H1 (cell line): ENCODE data around the gene EPHB1. TPM values are rescaled to one million over a fixed set of nuclear protein-coding genes. Genes with fewer than 3 reads are reported as not detected.

Source experiments
- CTCF ChIA-PET: fragments of 300-600 bp; sonication (Branson Sonifier 250); formaldehyde crosslinking; loops from one replicate; lab custom pipeline; 2021; ENCODE audit not compliant: partially characterized antibody; lab: Charles Lee
- POLR2A ChIA-PET: fragments of 300-600 bp; sonication (Branson Sonifier 250); formaldehyde crosslinking; loops from one replicate; lab custom pipeline; 2021; ENCODE audit warnings: inconsistent platforms; ENCODE audit not compliant: partially characterized antibody; lab: Charles Lee
- DNase-seq, 2 experiments: peaks; one replicate each; pipeline versions ENCODE4 v3.0.0 to v3.0.0-alpha.2; 2010 to 2022; ENCODE audit warnings: low spot score in 2 of 2, low read depth in 1 of 2, mixed read lengths in 1 of 2
- FAIRE-seq: peaks from 2 replicates; lab custom pipeline; 2011; peaks lifted over from hg19 to GRCh38; lab: Jason Lieb, UNC
- H2AFZ ChIP-seq: 2 replicates; pipeline ENCODE4 v1.8.1; 2012; ENCODE audit warnings: low read length, inconsistent platforms
- H2AK5ac ChIP-seq: 2 replicates; pipeline ENCODE4 v1.6.1; 2013; ENCODE audit warnings: low read depth, low read length
- H2BK120ac ChIP-seq: replicated peaks from 2 replicates; pipeline ENCODE3; 2013; ENCODE audit warnings: low read depth, low read length, inconsistent platforms
- H2BK12ac ChIP-seq: 2 replicates; pipeline ENCODE4 v1.6.1; 2013; ENCODE audit warnings: low read depth, low read length
- H2BK15ac ChIP-seq: 2 replicates; pipeline ENCODE4 v1.6.1; 2013; ENCODE audit warnings: low read length
- H2BK20ac ChIP-seq: 2 replicates; pipeline ENCODE4 v1.6.1; 2013; ENCODE audit warnings: low read length
- H2BK5ac ChIP-seq: 2 replicates; pipeline ENCODE4 v1.6.1; 2013; ENCODE audit warnings: low read depth, low read length
- H3K14ac ChIP-seq: 2 replicates; pipeline ENCODE4 v1.6.1; 2013; ENCODE audit warnings: inconsistent platforms; ENCODE audit not compliant: insufficient read length
- H3K18ac ChIP-seq: 2 replicates; pipeline ENCODE4 v1.6.1; 2013; ENCODE audit warnings: low read length; ENCODE audit errors: extremely low read depth
- H3K23ac ChIP-seq: 2 replicates; pipeline ENCODE4 v1.6.1; 2013; ENCODE audit warnings: inconsistent platforms; ENCODE audit not compliant: insufficient read length
- H3K23me2 ChIP-seq: 2 replicates; pipeline ENCODE4 v1.6.1; 2013; ENCODE audit warnings: low read depth, low read length
- H3K27ac ChIP-seq: 2 replicates; pipeline ENCODE4 v1.6.1; 2011; ENCODE audit warnings: low read depth, low read length, inconsistent platforms
- H3K27me3 ChIP-seq, 4 experiments: replicated peaks in 1 of 4; 1 replicate in 1 of 4; 2 replicates in 3 of 4; pipeline versions ENCODE4 v1.6.1 to v1.8.1; 2011 to 2013; ENCODE audit warnings: low read length in 3 of 4, mild to moderate bottlenecking in 3 of 4, inconsistent platforms in 2 of 4, mixed read lengths in 2 of 4, moderate library complexity in 1 of 4; ENCODE audit not compliant: control insufficient read depth in 3 of 4, insufficient read depth in 3 of 4; ENCODE audit errors: extremely low read depth in 1 of 4
- H3K36me3 ChIP-seq, 4 experiments: 2 replicates each; pipeline versions ENCODE4 v1.6.1 to v1.8.1; 2011 to 2013; ENCODE audit warnings: mild to moderate bottlenecking in 4 of 4, low read length in 3 of 4, moderate library complexity in 2 of 4, control low read depth in 1 of 4, inconsistent platforms in 1 of 4; ENCODE audit not compliant: insufficient read depth in 4 of 4, control insufficient read depth in 2 of 4
- H3K4ac ChIP-seq: replicated peaks from 2 replicates; pipeline ENCODE3; 2013; ENCODE audit warnings: low read length, low read depth, mixed read lengths, inconsistent platforms; ENCODE audit not compliant: insufficient read length
- H3K4me1 ChIP-seq, 4 experiments: replicated peaks in 1 of 4; 1 replicate in 1 of 4; 2 replicates in 3 of 4; pipeline versions ENCODE4 v1.6.1 to v1.8.1; 2011 to 2013; ENCODE audit warnings: low read length in 3 of 4, inconsistent platforms in 2 of 4, mixed read lengths in 1 of 4; ENCODE audit not compliant: insufficient read depth in 4 of 4, control insufficient read depth in 3 of 4
- H3K4me2 ChIP-seq, 2 experiments: 2 replicates each; pipeline versions ENCODE4 v1.6.1 to v1.8.1; 2011 to 2013; ENCODE audit warnings: low read depth in 2 of 2, low read length in 2 of 2, control low read depth in 1 of 2, inconsistent platforms in 1 of 2, mild to moderate bottlenecking in 1 of 2; ENCODE audit not compliant: insufficient read depth in 1 of 2
- H3K4me3 ChIP-seq, 4 experiments: fragments of 200-600, 300-600 bp in 1 of 4; sonication (generic), shearing (Covaris generic), sonication (Bioruptor Twin) in 1 of 4; 2 replicates each; pipeline versions ENCODE4 v1.5.1 to v1.8.1; 2011 to 2016; ENCODE audit warnings: low read length in 4 of 4, low read depth in 3 of 4, control low read depth in 2 of 4, inconsistent platforms in 2 of 4, mild to moderate bottlenecking in 2 of 4, mixed read lengths in 1 of 4, moderate library complexity in 1 of 4; ENCODE audit not compliant: insufficient read depth in 2 of 4; ENCODE audit errors: extremely low read depth in 1 of 4
- H3K56ac ChIP-seq: replicated peaks from 2 replicates; pipeline ENCODE3; 2013; ENCODE audit warnings: low read depth, mild to moderate bottlenecking, mixed read lengths, low read length, inconsistent platforms; ENCODE audit not compliant: insufficient read length
- H3K79me1 ChIP-seq: 2 replicates; pipeline ENCODE4 v1.6.1; 2013; ENCODE audit warnings: low read depth, low read length, control low read depth
- H3K79me2 ChIP-seq, 2 experiments: 2 replicates each; pipeline versions ENCODE4 v1.6.1 to v1.8.1; 2012 to 2013; ENCODE audit warnings: low read length in 2 of 2, mild to moderate bottlenecking in 2 of 2, inconsistent platforms in 1 of 2; ENCODE audit not compliant: insufficient read depth in 2 of 2, control insufficient read depth in 1 of 2
- H3K9ac ChIP-seq, 4 experiments: replicated peaks in 1 of 4; 1 replicate in 1 of 4; 2 replicates in 3 of 4; pipeline versions ENCODE4 v1.6.1 to v1.8.1; 2011 to 2013; ENCODE audit warnings: low read depth in 3 of 4, low read length in 3 of 4, control low read depth in 2 of 4, mild to moderate bottlenecking in 2 of 4, moderate library complexity in 2 of 4, inconsistent platforms in 1 of 4; ENCODE audit errors: extremely low read depth in 1 of 4
- H3K9me3 ChIP-seq, 2 experiments: 2 replicates each; pipeline versions ENCODE4 v1.6.1 to v1.8.1; 2012 to 2013; ENCODE audit warnings: mild to moderate bottlenecking in 2 of 2, moderate library complexity in 2 of 2, control low read depth in 1 of 2, inconsistent platforms in 1 of 2, low read depth in 1 of 2, low read length in 1 of 2, mixed read lengths in 1 of 2; ENCODE audit not compliant: insufficient read depth in 2 of 2
- H4K20me1 ChIP-seq, 2 experiments: replicated peaks in 1 of 2; 2 replicates each; pipeline versions ENCODE3 to v1.8.1; 2011 to 2013; ENCODE audit warnings: inconsistent platforms in 2 of 2, low read length in 2 of 2, mild to moderate bottlenecking in 1 of 2; ENCODE audit not compliant: insufficient read depth in 2 of 2, control insufficient read depth in 1 of 2
- H4K5ac ChIP-seq: 2 replicates; pipeline ENCODE4 v1.6.1; 2013; ENCODE audit warnings: low read length, low read depth, mixed read lengths, inconsistent platforms; ENCODE audit not compliant: insufficient read length
- H4K8ac ChIP-seq: 2 replicates; pipeline ENCODE4 v1.8.0; 2013; ENCODE audit warnings: mild to moderate bottlenecking, moderate library complexity, low read length, inconsistent platforms; ENCODE audit not compliant: insufficient read depth; ENCODE audit errors: extremely low read depth
- H4K91ac ChIP-seq: replicated peaks from 2 replicates; pipeline ENCODE3; 2013; ENCODE audit warnings: low read length, mixed read lengths, inconsistent platforms; ENCODE audit not compliant: insufficient read length
- BRCA1 ChIP-seq: IDR thresholded peaks from 2 replicates; pipeline ENCODE4 v1.6.1; 2012; ENCODE audit warnings: low read depth, low read length, improper control_type of control experiment
- CHD2 ChIP-seq: IDR thresholded peaks from 2 replicates; pipeline ENCODE4 v1.6.1; 2012; ENCODE audit warnings: low read length, improper control_type of control experiment
- FOSL1 ChIP-seq: IDR thresholded peaks from 2 replicates; pipeline ENCODE4 v1.6.1; 2011; ENCODE audit warnings: mild to moderate bottlenecking, low read depth, low read length, moderate library complexity; ENCODE audit not compliant: insufficient read depth
- GABPA ChIP-seq: IDR thresholded peaks from 2 replicates; pipeline ENCODE4 v1.6.1; 2011; ENCODE audit warnings: mild to moderate bottlenecking, low read length, moderate library complexity, borderline replicate concordance; ENCODE audit not compliant: insufficient read depth
- JUN ChIP-seq: IDR thresholded peaks from 2 replicates; pipeline ENCODE4 v1.6.1; 2011; ENCODE audit warnings: low read depth, mild to moderate bottlenecking, improper control_type of control experiment, low read length
- PHF8 ChIP-seq: fragments of 200-600 bp; sonication (generic); conservative IDR thresholded peaks from 2 replicates; pipeline ENCODE4 v1.7.1; 2012; ENCODE audit warnings: low read depth, mild to moderate bottlenecking, inconsistent platforms, low read length, moderate library complexity
- SIX5 ChIP-seq: IDR thresholded peaks from 2 replicates; pipeline ENCODE4 v1.6.1; 2011; ENCODE audit warnings: mild to moderate bottlenecking, low read depth, low read length
- TEAD4 ChIP-seq: IDR thresholded peaks from 2 replicates; pipeline ENCODE4 v1.6.1; 2012; ENCODE audit warnings: low read depth, low read length, inconsistent platforms, mixed read lengths
- WGBS, 2 experiments: shearing (Covaris generic) in 1 of 2; methylation state at CpG; one replicate each; pipeline versions ENCODE4 v1.1.6 to v1.1.7; 2013 to 2015; ENCODE audit warnings: low lambda C conversion rate in 2 of 2, mixed read lengths in 2 of 2, inconsistent platforms in 1 of 2, low coverage in 1 of 2, missing lambda C conversion rate in 1 of 2; ENCODE audit not compliant: insufficient replicate concordance in 2 of 2, insufficient coverage in 1 of 2, insufficient read length in 1 of 2; ENCODE audit errors: extremely low coverage in 1 of 2, missing lambda C conversion rate in 1 of 2; 5-methylcytosine and 5-hydroxymethylcytosine counted together
- polyA plus RNA-seq, 7 experiments: library from polyadenylated mRNA; depleted of rRNA in 3 of 7; stranded (reverse) in 5 of 7; unstranded in 2 of 7; fragments of >200 nt in 5 of 7; fragments of 200-250 nt in 2 of 7; gene quantifications; 1 replicate in 5 of 7; 2 replicates in 1 of 7; 4 replicates in 1 of 7; pipeline versions ENCODE4 v1.2.1 to v1.2.3, GENCODE V29; 2011 to 2013; ENCODE audit warnings: missing spikeins in 2 of 7, mixed read lengths in 2 of 7
- total RNA-seq: library from RNA; stranded (reverse); fragmentation: NEBNext Ultra II Directional; extraction: Animal tissue kit (Norgen Biotek cat#: 25700); gene quantifications from 2 replicates; pipeline ENCODE4 v1.2.1, GENCODE V29; 2021

EPHB1 gene
- total and polyA plus RNA-seq, 2 of the 8 experiments (the other 6 are each of a cell fraction or from before 2014, with no cell fraction given): 3.5 to 5.9 TPM

DNA sequence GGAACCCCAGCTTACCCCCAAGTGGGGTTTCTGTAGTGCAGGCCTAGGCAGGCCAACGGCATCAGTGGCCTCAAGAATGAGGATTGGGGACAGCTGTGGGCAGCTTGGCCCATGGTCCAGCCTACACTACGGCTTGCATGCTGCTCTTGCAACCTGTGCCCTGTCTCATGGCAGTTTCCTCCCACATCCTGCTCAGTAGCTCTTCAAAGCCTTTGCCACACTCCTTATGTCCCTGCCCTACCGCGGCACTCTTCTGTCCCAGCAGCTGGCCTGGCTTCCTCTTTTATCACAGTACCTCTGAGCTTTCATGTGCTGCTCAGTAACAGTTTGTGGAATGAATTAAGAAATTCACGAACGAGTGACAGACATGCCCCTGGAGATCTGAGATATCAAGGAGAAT, 431.0 kb downstream of the EPHB1 start:
- ChIA-PET CTCF (interaction anchor here (1.2 to 2.7 kb wide), 3 partner anchors 13 to 429 kb away, joined by 3 to 7 read pairs (median 3); no protein-coding TSS in a partner anchor), POLR2A (no interaction called here)
- H3K14ac ChIP-seq: no peak overlapping the region
- H3K4me2 ChIP-seq: no peak overlapping the region
- no peaks in the 10 kb centered on the region for H3K23me2 ChIP-seq
- no peak overlapping the region for H2BK120ac ChIP-seq
- no peaks in the 10 kb centered on the region for H3K9me3 ChIP-seq
- no peak overlapping the region for H2AK5ac ChIP-seq
- no peak overlapping the region; the same call in 1 of the 2 replicates for H3K27ac ChIP-seq
- TF ChIP-seq CHD2 (no peak), GABPA (no peak), FOSL1 (no peak), BRCA1 (no peak), PHF8 (no peak), TEAD4 (no peak), JUN (no peak), SIX5 (no peak)
- TF ChIP-seq, all 59 proteins: peak for 0
- Histone ChIP-seq H2BK20ac (no peak overlapping the region), H2BK5ac (no peak overlapping the region), H3K56ac (no peak overlapping the region), H2AFZ (no peak overlapping the region), H3K4me1 (peaks cover 0 to 4% (median 2%) of the 10 kb centered on the region in 4 experiments; a peak in 5 of 7 replicates), H3K9ac (no peak overlapping the region), H2BK15ac (no peak overlapping the region), H3K36me3 (no peaks in the 10 kb centered on the region), H4K8ac (no peak overlapping the region), H3K79me1 (no peaks in the 10 kb centered on the region), H3K27me3 (no peaks in the 10 kb centered on the region), H3K18ac (no peak overlapping the region), H4K5ac (no peak overlapping the region), H3K4me3 (no peak overlapping the region), H3K4ac (peak overlapping the region; percentile 25), H3K79me2 (no peaks in the 10 kb centered on the region), H2BK12ac (peak overlapping the region; percentile 77; the same call in 1 of the 2 replicates), H3K23ac (no peak overlapping the region), H4K91ac (no peak overlapping the region), H4K20me1 (no peaks in the 10 kb centered on the region)
- DNase-seq (no peak), FAIRE-seq (no peak)
- 92% methylated on average over 6 of the region's 6 CpGs; no CpG with 5 or more reads in 1 of the 2 experiments for WGBS, 2 experiments
